HepG2 (cell line): Measurements from ENCODE around the gene TNIP1. TPM values are rescaled to one million over a fixed set of nuclear protein-coding genes. Genes with fewer than 3 reads are reported as not detected.

Source experiments
- ATAC-seq: fragments of 200-7000 bp; cut with Tn5 transposase; 3 replicates; pipeline ENCODE4 v1.9.1; 2020; ENCODE audit warnings: mild to moderate bottlenecking, moderate library complexity
- BruUV-seq: library from RNA; stranded (reverse); fragments of 400-500 nt; replicated peaks from 2 replicates; lab custom pipeline; 2021; lab: Mats Ljungman, UMichigan
- CTCF ChIA-PET: fragments of 300-600 bp; formaldehyde crosslinking; extraction: SDS; loops from one replicate; lab custom pipeline; 2021; ENCODE audit warnings: low total read pairs, inconsistent platforms, low intra/inter-chr PET ratio; lab: Yijun Ruan, JAX
- POLR2A ChIA-PET: fragments of 350-600 bp; sonication (Branson Sonifier 250); formaldehyde crosslinking; loops from one replicate; lab custom pipeline; 2020; ENCODE audit warnings: antibody characterized with exemption, inconsistent platforms; lab: Yijun Ruan, JAX
- DNase-seq: peaks from one replicate; pipeline ENCODE4 v3.0.0-alpha.2; 2015; ENCODE audit warnings: low spot score
- FAIRE-seq: peaks from 3 replicates; lab custom pipeline; 2011; peaks lifted over from hg19 to GRCh38; lab: Jason Lieb, UNC
- H2AFZ ChIP-seq: one replicate; pipeline ENCODE4 v1.6.1; 2011; ENCODE audit warnings: low read length, inconsistent platforms
- H3K27ac ChIP-seq: fragments of 300-600 bp; 3 replicates; pipeline ENCODE4 v1.8.0; 2011; ENCODE audit warnings: mixed run types, mild to moderate bottlenecking, mixed read lengths, low read length, inconsistent platforms; ENCODE audit not compliant: insufficient read depth; ENCODE audit errors: extremely low read length
- H3K27me3 ChIP-seq, 2 experiments: fragments of 200-600 bp in 1 of 2; 2 replicates in 1 of 2; 3 replicates in 1 of 2; pipeline versions ENCODE4 v1.6.0 to v1.8.0; 2011; ENCODE audit warnings: low read length in 2 of 2, mild to moderate bottlenecking in 2 of 2, moderate library complexity in 2 of 2, inconsistent platforms in 1 of 2; ENCODE audit not compliant: insufficient read depth in 2 of 2, control insufficient read depth in 1 of 2
- H3K36me3 ChIP-seq, 2 experiments: fragments of 200-600 bp in 1 of 2; replicated peaks in 1 of 2; 2 replicates in 1 of 2; 3 replicates in 1 of 2; pipeline versions ENCODE4 v1.5.1 to v1.8.0; 2011; ENCODE audit warnings: low read length in 2 of 2, inconsistent platforms in 1 of 2; ENCODE audit not compliant: insufficient read depth in 2 of 2, control insufficient read depth in 1 of 2
- H3K4me1 ChIP-seq: 2 replicates; pipeline ENCODE4 v1.5.1; 2012; ENCODE audit warnings: low read length, inconsistent platforms; ENCODE audit not compliant: insufficient read depth
- H3K4me2 ChIP-seq: 2 replicates; pipeline ENCODE4 v1.6.0; 2011; ENCODE audit warnings: low read depth, low read length, inconsistent platforms
- H3K4me3 ChIP-seq, 3 experiments: fragments of 200-600 bp in 1 of 3; sonication (generic), shearing (Covaris generic) in 1 of 3; replicated peaks in 1 of 3; 2 replicates each; pipeline ENCODE4 v1.5.1; 2011 to 2016; ENCODE audit warnings: low read length in 3 of 3, inconsistent platforms in 2 of 3, low read depth in 2 of 3, mild to moderate bottlenecking in 2 of 3, control low read depth in 1 of 3, mixed read lengths in 1 of 3; ENCODE audit not compliant: insufficient read depth in 1 of 3
- H3K79me2 ChIP-seq: one replicate; pipeline ENCODE4 v1.6.1; 2011; ENCODE audit warnings: low read length, inconsistent platforms; ENCODE audit not compliant: insufficient read depth
- H3K9ac ChIP-seq: 2 replicates; pipeline ENCODE4 v1.6.0; 2011; ENCODE audit warnings: mild to moderate bottlenecking, low read depth, low read length, inconsistent platforms; ENCODE audit not compliant: insufficient read depth
- H3K9me3 ChIP-seq: 2 replicates; pipeline ENCODE4 v1.5.1; 2012; ENCODE audit warnings: mild to moderate bottlenecking, low read length
- H4K20me1 ChIP-seq: 2 replicates; pipeline ENCODE4 v1.6.0; 2011; ENCODE audit warnings: inconsistent platforms, mild to moderate bottlenecking, low read length, moderate library complexity; ENCODE audit not compliant: insufficient read depth
- ELF1 ChIP-seq: sonication (generic); formaldehyde crosslinking; IDR thresholded peaks from 2 replicates; pipeline ENCODE4 v1.4.0; 2020; ENCODE audit warnings: missing genetic modification reagents
- GATAD2A ChIP-seq: IDR thresholded peaks from 2 replicates; pipeline ENCODE4 v1.6.1; 2016
- MXD1 ChIP-seq: sonication (generic); formaldehyde crosslinking; IDR thresholded peaks from 2 replicates; pipeline ENCODE4 v1.4.0; 2020; ENCODE audit warnings: mild to moderate bottlenecking, missing genetic modification reagents
- NFE2L1 ChIP-seq: sonication (generic); formaldehyde crosslinking; IDR thresholded peaks from 2 replicates; pipeline ENCODE4 v1.4.0; 2020; ENCODE audit warnings: missing genetic modification reagents, mild to moderate bottlenecking, borderline replicate concordance
- POLR2AphosphoS5 ChIP-seq: IDR thresholded peaks from 2 replicates; pipeline ENCODE4 v1.6.1; 2012; ENCODE audit warnings: low read depth, low read length
- RFXANK ChIP-seq: IDR thresholded peaks from 2 replicates; pipeline ENCODE4 v1.6.1; 2016
- SAP130 ChIP-seq: IDR thresholded peaks from 2 replicates; pipeline ENCODE4 v1.6.1; 2016; ENCODE audit warnings: low read depth
- SIN3B ChIP-seq: fragments of 150-350 bp; IDR thresholded peaks from 2 replicates; pipeline ENCODE4 v1.6.1; 2014; ENCODE audit warnings: low read length
- SRSF9 ChIP-seq: fragments of 200-400 bp; formaldehyde crosslinking; IDR thresholded peaks from 2 replicates; pipeline ENCODE4 v1.6.1; 2018; ENCODE audit warnings: borderline replicate concordance, mild to moderate bottlenecking, low read depth, low read length; ENCODE audit not compliant: insufficient read depth, poor library complexity, severe bottlenecking
- TBL1XR1 ChIP-seq: fragments of 150-350 bp; IDR thresholded peaks from 2 replicates; pipeline ENCODE4 v1.6.1; 2014; ENCODE audit warnings: borderline replicate concordance, low read length; ENCODE audit not compliant: partially characterized antibody
- TBP ChIP-seq: sonication (generic); formaldehyde crosslinking; IDR thresholded peaks from 2 replicates; pipeline ENCODE4 v1.5.0; 2020; ENCODE audit warnings: missing genetic modification reagents
- ZMYM4 ChIP-seq: sonication (generic); formaldehyde crosslinking; IDR thresholded peaks from 2 replicates; pipeline ENCODE4 v1.8.1; 2023; ENCODE audit warnings: mild to moderate bottlenecking, missing genetic modification reagents
- ZSCAN12 ChIP-seq: sonication (generic); formaldehyde crosslinking; IDR thresholded peaks from 2 replicates; pipeline ENCODE4 v1.9.0; 2021; ENCODE audit warnings: mild to moderate bottlenecking, missing genetic modification reagents
- WGBS: methylation state at CpG from one replicate; pipeline ENCODE4 v1.1.6; 2017; ENCODE audit warnings: low lambda C conversion rate; 5-methylcytosine and 5-hydroxymethylcytosine counted together
- in situ Hi-C: cut with HindIII; loops from 2 replicates; pipeline ENCODE4 v1.10.0; 2017; ENCODE audit warnings: low pct_unique_long_range_greater_than_20kb; ENCODE audit not compliant: extremely low pct_ligation_motif_present
- intact Hi-C: fragments of 100-400 bp; cut with micrococcal nuclease; formaldehyde crosslinking; loops from one replicate; pipeline ENCODE4 v1.10.0; 2022; ENCODE audit not compliant: unreplicated experiment
- polyA plus RNA-seq, 8 experiments: library from polyadenylated mRNA; depleted of rRNA in 3 of 8; stranded (reverse) in 7 of 8; unstranded in 1 of 8; fragments of >200 nt; fragmentation: Illumina TruSeq in 4 of 8; extraction: Trizol in 4 of 8; gene quantifications; 2 replicates each; pipeline versions ENCODE4 v1.2.1 to v1.2.3, GENCODE V29; 2011 to 2016; ENCODE audit warnings: low read depth in 4 of 8, missing spikeins in 1 of 8, mixed read lengths in 1 of 8; ENCODE audit not compliant: insufficient read depth in 1 of 8
- total RNA-seq, 5 experiments: library from RNA; depleted of rRNA; stranded (reverse); fragments of >200 nt; fragmentation: Illumina TruSeq; extraction: Trizol; gene quantifications; 2 replicates each; pipeline ENCODE4 v1.2.3, GENCODE V29; 2016; ENCODE audit warnings: low read depth in 1 of 5
- TF ChIP-seq, protein P1 (sequence below): sonication (generic); formaldehyde crosslinking; IDR thresholded peaks from 2 replicates; pipeline ENCODE4 v1.4.0; 2020; ENCODE audit warnings: missing genetic modification reagents, mild to moderate bottlenecking, borderline replicate concordance

Gene TNIP1
- total and polyA plus RNA-seq, 2 of the 13 experiments (the other 11 are each of a cell fraction or from before 2014, with no cell fraction given), result 26.2 to 45.9 TPM

DNA sequence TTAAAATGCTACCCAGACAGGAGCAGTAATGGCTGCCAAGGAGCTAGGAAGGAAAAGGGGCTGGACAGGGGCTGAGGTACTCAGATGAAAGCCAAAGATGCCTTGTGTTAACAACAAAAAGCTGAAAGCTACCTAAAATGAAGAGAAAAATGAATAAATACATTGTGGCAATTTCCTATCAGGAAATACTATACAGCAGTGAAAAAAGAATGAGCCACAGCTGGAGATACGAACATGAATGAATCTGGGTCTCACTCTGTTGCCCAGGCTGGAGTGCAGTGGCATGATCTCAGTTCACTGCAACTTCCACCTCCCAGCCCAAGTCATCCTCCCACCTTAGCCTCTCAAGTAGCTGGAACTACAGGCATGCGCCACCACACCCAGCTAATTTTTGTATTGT, 6.3 kb downstream of the TNIP1 start:
- Histone ChIP-seq H3K4me1 (peaks cover 60% of the 10 kb centered on the region), H3K9me3 (no peaks in the 10 kb centered on the region), H3K27ac (no peak overlapping the region), H3K4me2 (no peak overlapping the region), H4K20me1 (peaks cover 52% of the 10 kb centered on the region), H3K36me3 (peaks cover 8 to 30% of the 10 kb centered on the region in 2 experiments), H2AFZ (no peak overlapping the region), H3K79me2 (peaks cover 95% of the 10 kb centered on the region), H3K4me3 (no peak overlapping the region), H3K27me3 (no peaks in the 10 kb centered on the region), H3K9ac (no peak overlapping the region)
- DNase-seq (no peak), FAIRE-seq (no peak), ATAC-seq (no peak)
- ChIA-PET CTCF (no interaction called here), POLR2A (no interaction called here)
- WGBS, result 100% methylated on average over 2 of the region's 2 CpGs
- in situ Hi-C loops (no loop called here), intact Hi-C loops (no loop called here)
- TF ChIP-seq SRSF9, result no peak
- TF ChIP-seq TBL1XR1, result no peak
- TF ChIP-seq GATAD2A (CRISPR knock-in tag), result no peak
- no peak for TF ChIP-seq POLR2AphosphoS5
- TF ChIP-seq SAP130, result no peak
- TF ChIP-seq SIN3B, result no peak
- no peak for TF ChIP-seq ZSCAN12 (CRISPR knock-in tag)
- TF ChIP-seq RFXANK (CRISPR knock-in tag), result no peak
- no peak for TF ChIP-seq ELF1 (CRISPR knock-in tag)
- no peak for TF ChIP-seq ZMYM4 (CRISPR knock-in tag)
- TF ChIP-seq, protein P1, sequence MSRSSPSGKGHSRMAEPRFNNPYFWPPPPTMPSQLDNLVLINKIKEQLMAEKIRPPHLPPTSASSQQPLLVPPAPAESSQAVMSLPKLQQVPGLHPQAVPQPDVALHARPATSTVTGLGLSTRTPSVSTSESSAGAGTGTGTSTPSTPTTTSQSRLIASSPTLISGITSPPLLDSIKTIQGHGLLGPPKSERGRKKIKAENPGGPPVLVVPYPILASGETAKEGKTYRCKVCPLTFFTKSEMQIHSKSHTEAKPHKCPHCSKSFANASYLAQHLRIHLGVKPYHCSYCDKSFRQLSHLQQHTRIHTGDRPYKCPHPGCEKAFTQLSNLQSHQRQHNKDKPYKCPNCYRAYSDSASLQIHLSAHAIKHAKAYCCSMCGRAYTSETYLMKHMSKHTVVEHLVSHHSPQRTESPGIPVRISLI (CRISPR knock-in tag), result no peak
- no peak for TF ChIP-seq NFE2L1
- TF ChIP-seq TBP (CRISPR knock-in tag), result no peak
- TF ChIP-seq MXD1 (CRISPR knock-in tag), result no peak
- BruUV-seq, result no TSS peak
